Fibroblast of lung (primary cell): Measurements from ENCODE around the gene KDM2B. TPM values are rescaled to one million over a fixed set of nuclear protein-coding genes. Genes with fewer than 3 reads are reported as not detected.
"Not testable (repeated sequence)": the region's sequence is repeated elsewhere in the genome, so short reads cannot be mapped to it uniquely, and the experiment has no call there.

Experiments
- DNase-seq, 2 donors: peaks; one replicate each; pipeline versions ENCODE4 v3.0.0 to v3.0.0-alpha.2; 2010; ENCODE audit warnings: low read depth in 2 of 2
- H2AFZ ChIP-seq: 2 replicates; pipeline ENCODE4 v1.5.1; 2012; ENCODE audit warnings: low read length, control low read depth, inconsistent platforms
- H3K27ac ChIP-seq: 2 replicates; pipeline ENCODE4 v1.5.1; 2011; ENCODE audit warnings: low read length, control low read depth; ENCODE audit not compliant: insufficient read depth
- H3K27me3 ChIP-seq: 2 replicates; pipeline ENCODE4 v1.5.1; 2011; ENCODE audit warnings: mild to moderate bottlenecking, low read length; ENCODE audit not compliant: control insufficient read depth, insufficient read depth
- H3K36me3 ChIP-seq: 2 replicates; pipeline ENCODE4 v1.5.1; 2011; ENCODE audit warnings: low read length; ENCODE audit not compliant: control insufficient read depth, insufficient read depth
- H3K4me1 ChIP-seq: 2 replicates; pipeline ENCODE4 v1.5.1; 2011; ENCODE audit warnings: low read length; ENCODE audit not compliant: control insufficient read depth, insufficient read depth; ENCODE audit errors: extremely low read depth
- H3K4me2 ChIP-seq: 2 replicates; pipeline ENCODE4 v1.5.1; 2011; ENCODE audit warnings: low read length, control low read depth; ENCODE audit not compliant: insufficient read depth; ENCODE audit errors: extremely low read depth
- H3K4me3 ChIP-seq, 4 experiments: fragments of 200-600 bp in 1 of 4; sonication (generic) in 1 of 4; replicated peaks in 1 of 4; 2 replicates each; pipeline ENCODE4 v1.5.1; 2011 to 2016; ENCODE audit warnings: low read length in 4 of 4, low read depth in 3 of 4, mild to moderate bottlenecking in 3 of 4, control low read depth in 2 of 4, inconsistent platforms in 1 of 4, mixed read lengths in 1 of 4; ENCODE audit not compliant: insufficient read depth in 1 of 4; ENCODE audit errors: control extremely low read depth in 1 of 4
- H3K79me2 ChIP-seq: 2 replicates; pipeline ENCODE4 v1.5.1; 2012; ENCODE audit warnings: mild to moderate bottlenecking, low read length, inconsistent platforms; ENCODE audit not compliant: control insufficient read depth, insufficient read depth
- H3K9ac ChIP-seq: 2 replicates; pipeline ENCODE4 v1.5.1; 2011; ENCODE audit warnings: mild to moderate bottlenecking, low read length, control low read depth; ENCODE audit not compliant: insufficient read depth
- H3K9me3 ChIP-seq: 2 replicates; pipeline ENCODE4 v1.5.1; 2012; ENCODE audit warnings: low read depth, low read length; ENCODE audit not compliant: control insufficient read depth, insufficient read depth
- H4K20me1 ChIP-seq: 2 replicates; pipeline ENCODE4 v1.5.1; 2011; ENCODE audit warnings: low read length; ENCODE audit not compliant: control insufficient read depth, insufficient read depth; ENCODE audit errors: extremely low read depth
- CTCF ChIP-seq, 2 donors: IDR thresholded peaks in 1 of 2; conservative IDR thresholded peaks in 1 of 2; 1 replicate in 1 of 2; 2 replicates in 1 of 2; pipeline ENCODE4 v1.5.1; 2011 to 2012; ENCODE audit warnings: low read length in 2 of 2, control low read depth in 1 of 2, inconsistent platforms in 1 of 2, low read depth in 1 of 2, mild to moderate bottlenecking in 1 of 2
- EZH2 ChIP-seq: IDR thresholded peaks from 2 replicates; pipeline ENCODE4 v1.5.1; 2012; ENCODE audit warnings: low read length, control low read depth, mild to moderate bottlenecking; ENCODE audit errors: missing control alignments
- polyA plus RNA-seq, 2 donors: library from polyadenylated mRNA; depleted of rRNA in 1 of 2; stranded (reverse) in 1 of 2; unstranded in 1 of 2; fragments of >200 nt; gene quantifications; 2 replicates each; pipeline ENCODE4 v1.2.1, GENCODE V29; 2011 to 2012; ENCODE audit warnings: missing spikeins in 1 of 2
- total RNA-seq: library from RNA; depleted of rRNA; stranded (reverse); fragments of >200 nt; gene quantifications from 2 replicates; pipeline ENCODE4 v1.2.1, GENCODE V29; 2014

KDM2B gene
- total and polyA plus RNA-seq, 2 donors (not counting 1 experiment from before 2014, with no cell fraction given), result 9.8 to 21.6 TPM

DNA sequence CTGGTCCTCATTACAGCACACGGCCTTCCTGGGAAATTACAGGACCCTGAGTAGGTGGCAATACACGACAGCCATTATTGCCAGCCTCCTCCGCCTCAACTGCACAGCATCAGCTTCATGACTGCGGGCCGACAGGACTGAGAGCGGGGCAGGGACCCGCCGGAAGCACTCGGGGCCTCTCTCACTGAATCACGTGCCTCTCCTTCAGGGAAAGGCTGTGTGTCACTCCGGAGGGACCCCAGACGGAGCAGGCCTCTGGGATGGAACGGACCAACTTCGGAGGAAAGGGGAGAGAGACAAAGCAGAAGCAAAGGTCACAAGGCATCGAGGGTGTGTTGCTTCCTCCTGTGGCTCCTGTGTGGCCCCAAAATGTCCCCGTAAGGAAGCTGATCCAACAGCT lies 90.9 kb downstream of the KDM2B start:
- Histone ChIP-seq H3K36me3 (no peaks in the 10 kb centered on the region), H3K79me2 (no peaks in the 10 kb centered on the region), H3K4me2 (no peak overlapping the region), H3K4me3 (no peak overlapping the region), H3K27me3 (no peaks in the 10 kb centered on the region), H4K20me1 (no peaks in the 10 kb centered on the region), H3K9me3 (no peaks in the 10 kb centered on the region), H3K27ac (no peak overlapping the region), H3K4me1 (no peaks in the 10 kb centered on the region), H2AFZ (no peak overlapping the region), H3K9ac (no peak overlapping the region)
- DNase-seq, result no peak
- TF ChIP-seq CTCF (conservative IDR thresholded peaks at IDR 0.05 in 1 of 2, IDR thresholded peaks at IDR 0.05 in 1 of 2; ENCODE audit: low read depth in 1 of 2, low read length in 2 of 2) (no peak), EZH2 (no peak)

- Histone ChIP-seq H3K79me2 (no peaks in the 10 kb centered on the region), H3K36me3 (no peaks in the 10 kb centered on the region), H3K27me3 (no peaks in the 10 kb centered on the region), H3K9ac (no peak overlapping the region), H4K20me1 (no peaks in the 10 kb centered on the region), H2AFZ (no peak overlapping the region), H3K4me2 (no peak overlapping the region), H3K27ac (no peak overlapping the region), H3K9me3 (no peaks in the 10 kb centered on the region), H3K4me3 (no peak overlapping the region), H3K4me1 (no peaks in the 10 kb centered on the region)
- no peak for DNase-seq
- TF ChIP-seq EZH2 (no peak), CTCF (conservative IDR thresholded peaks at IDR 0.05 in 1 of 2, IDR thresholded peaks at IDR 0.05 in 1 of 2; ENCODE audit: low read depth in 1 of 2, low read length in 2 of 2) (no peak)
These were observed 95.9 kb downstream of the KDM2B start for GRCh38 chr12:121484967-121485366.

GRCh38 chr12:121484564-121484963 lies 96.3 kb downstream of the KDM2B start:
- H3K9ac ChIP-seq, H2AFZ ChIP-seq, H3K4me1 ChIP-seq, H3K4me2 ChIP-seq, H3K36me3 ChIP-seq, H3K27me3 ChIP-seq, H4K20me1 ChIP-seq, DNase-seq, H3K4me3 ChIP-seq, H3K79me2 ChIP-seq, H3K27ac ChIP-seq, H3K9me3 ChIP-seq: not testable (repeated sequence)
